ENCODE measurements around the gene SLC5A12.

DNA sequence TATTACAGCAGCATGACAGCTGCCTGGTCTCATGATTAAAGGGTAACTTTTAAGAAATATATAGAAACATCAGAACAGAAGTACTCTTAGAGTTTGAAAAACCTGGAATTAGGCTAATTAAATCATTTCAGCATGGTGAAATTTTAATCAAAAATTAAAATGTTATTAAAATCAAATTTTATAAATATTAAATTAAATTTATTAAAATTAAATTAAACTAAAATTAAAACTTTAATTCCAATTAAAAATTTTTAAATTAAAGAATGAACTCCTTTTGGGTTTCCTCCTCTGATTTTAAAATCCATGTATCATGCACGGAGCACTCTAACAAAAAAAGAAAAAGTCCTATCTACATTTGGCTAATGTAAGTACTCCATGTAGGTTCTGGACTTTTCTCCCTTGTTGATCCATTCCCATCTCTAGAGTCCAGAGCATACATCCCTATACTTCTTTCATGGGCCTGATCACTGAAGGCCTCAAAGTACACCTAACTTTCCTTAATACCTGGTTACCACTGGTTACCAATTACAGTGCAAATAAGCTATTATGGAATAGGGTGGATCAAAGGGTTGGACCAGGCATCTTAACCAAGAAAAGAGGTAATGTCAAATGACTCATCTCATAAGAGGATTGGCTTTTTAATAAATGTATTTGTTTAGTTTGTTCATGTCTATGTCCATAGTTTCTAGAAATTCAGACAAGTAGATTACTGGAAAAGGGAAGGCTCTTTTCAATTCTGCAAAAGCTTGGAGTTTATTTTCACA lies 101.4 kb downstream of the SLC5A12 start:
- TF ChIP-seq, protein P1, sequence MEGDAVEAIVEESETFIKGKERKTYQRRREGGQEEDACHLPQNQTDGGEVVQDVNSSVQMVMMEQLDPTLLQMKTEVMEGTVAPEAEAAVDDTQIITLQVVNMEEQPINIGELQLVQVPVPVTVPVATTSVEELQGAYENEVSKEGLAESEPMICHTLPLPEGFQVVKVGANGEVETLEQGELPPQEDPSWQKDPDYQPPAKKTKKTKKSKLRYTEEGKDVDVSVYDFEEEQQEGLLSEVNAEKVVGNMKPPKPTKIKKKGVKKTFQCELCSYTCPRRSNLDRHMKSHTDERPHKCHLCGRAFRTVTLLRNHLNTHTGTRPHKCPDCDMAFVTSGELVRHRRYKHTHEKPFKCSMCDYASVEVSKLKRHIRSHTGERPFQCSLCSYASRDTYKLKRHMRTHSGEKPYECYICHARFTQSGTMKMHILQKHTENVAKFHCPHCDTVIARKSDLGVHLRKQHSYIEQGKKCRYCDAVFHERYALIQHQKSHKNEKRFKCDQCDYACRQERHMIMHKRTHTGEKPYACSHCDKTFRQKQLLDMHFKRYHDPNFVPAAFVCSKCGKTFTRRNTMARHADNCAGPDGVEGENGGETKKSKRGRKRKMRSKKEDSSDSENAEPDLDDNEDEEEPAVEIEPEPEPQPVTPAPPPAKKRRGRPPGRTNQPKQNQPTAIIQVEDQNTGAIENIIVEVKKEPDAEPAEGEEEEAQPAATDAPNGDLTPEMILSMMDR (IDR thresholded peaks at IDR 0.05; ENCODE audit: low read depth, low read length) = no peak
- TF ChIP-seq MYC (IDR thresholded peaks at IDR 0.05; ENCODE audit: low read depth, low read length) = no peak
- TF ChIP-seq POLR2A (IDR thresholded peaks at IDR 0.05; ENCODE audit: extremely low read depth, insufficient read length) = no peak
- TF ChIP-seq, protein P2, sequence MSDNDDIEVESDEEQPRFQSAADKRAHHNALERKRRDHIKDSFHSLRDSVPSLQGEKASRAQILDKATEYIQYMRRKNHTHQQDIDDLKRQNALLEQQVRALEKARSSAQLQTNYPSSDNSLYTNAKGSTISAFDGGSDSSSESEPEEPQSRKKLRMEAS (IDR thresholded peaks at IDR 0.05; ENCODE audit: low read depth, low read length) = no peak

Data from NB4 (cell line).